ENCODE results near the gene FBXO38. TPM values are rescaled to one million over a fixed set of nuclear protein-coding genes. Genes with fewer than 3 reads are reported as not detected.
"Not testable (repeated sequence)": the region's sequence is repeated elsewhere in the genome, so short reads cannot be mapped to it uniquely, and the experiment has no call there.

FBXO38 gene
- polyA plus RNA-seq, 1 experiment: 40.9 TPM

DNA sequence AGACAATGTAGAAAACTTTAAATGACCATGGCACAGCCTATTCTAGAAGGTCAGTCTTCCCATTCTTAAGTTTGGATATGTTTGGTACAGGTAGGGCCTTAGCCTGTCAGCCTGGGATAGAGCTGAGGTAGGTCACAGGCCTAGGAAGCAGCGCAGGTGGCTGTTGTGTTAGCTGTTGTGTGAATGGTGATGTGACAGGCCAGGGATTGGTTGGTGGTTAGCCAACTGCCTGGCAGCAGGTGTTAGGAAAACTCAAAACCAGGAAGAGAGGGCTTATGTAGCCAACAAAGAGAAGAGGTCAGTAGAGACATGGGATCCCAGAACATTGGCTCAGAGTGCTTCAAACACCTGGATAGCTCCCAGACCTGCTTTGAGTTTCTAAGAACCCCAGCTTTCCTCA, 84.2 kb downstream of the FBXO38 start:
- ChIA-PET CTCF (interaction anchor here (3.7 kb wide), 1 partner anchor 263 kb away, joined by 32 read pairs; no protein-coding TSS in a partner anchor), POLR2A (no interaction called here)
- H3K4me3 ChIP-seq (ENCODE audit: low read depth, low read length): no peak overlapping the region
- no peaks in the 10 kb centered on the region for H3K9me3 ChIP-seq (ENCODE audit: control insufficient read depth, insufficient read depth, low read length)
- no peaks in the 10 kb centered on the region for H3K27me3 ChIP-seq (ENCODE audit: control insufficient read depth, insufficient read depth, low read length)
- no peak for DNase-seq (ENCODE audit: low read depth, low spot score)
- H3K27ac ChIP-seq (ENCODE audit: low read depth, low read length): no peak overlapping the region
- TF ChIP-seq, protein P1, sequence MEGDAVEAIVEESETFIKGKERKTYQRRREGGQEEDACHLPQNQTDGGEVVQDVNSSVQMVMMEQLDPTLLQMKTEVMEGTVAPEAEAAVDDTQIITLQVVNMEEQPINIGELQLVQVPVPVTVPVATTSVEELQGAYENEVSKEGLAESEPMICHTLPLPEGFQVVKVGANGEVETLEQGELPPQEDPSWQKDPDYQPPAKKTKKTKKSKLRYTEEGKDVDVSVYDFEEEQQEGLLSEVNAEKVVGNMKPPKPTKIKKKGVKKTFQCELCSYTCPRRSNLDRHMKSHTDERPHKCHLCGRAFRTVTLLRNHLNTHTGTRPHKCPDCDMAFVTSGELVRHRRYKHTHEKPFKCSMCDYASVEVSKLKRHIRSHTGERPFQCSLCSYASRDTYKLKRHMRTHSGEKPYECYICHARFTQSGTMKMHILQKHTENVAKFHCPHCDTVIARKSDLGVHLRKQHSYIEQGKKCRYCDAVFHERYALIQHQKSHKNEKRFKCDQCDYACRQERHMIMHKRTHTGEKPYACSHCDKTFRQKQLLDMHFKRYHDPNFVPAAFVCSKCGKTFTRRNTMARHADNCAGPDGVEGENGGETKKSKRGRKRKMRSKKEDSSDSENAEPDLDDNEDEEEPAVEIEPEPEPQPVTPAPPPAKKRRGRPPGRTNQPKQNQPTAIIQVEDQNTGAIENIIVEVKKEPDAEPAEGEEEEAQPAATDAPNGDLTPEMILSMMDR (IDR thresholded peaks at IDR 0.05; ENCODE audit: low read depth, low read length): no peak

DNA sequence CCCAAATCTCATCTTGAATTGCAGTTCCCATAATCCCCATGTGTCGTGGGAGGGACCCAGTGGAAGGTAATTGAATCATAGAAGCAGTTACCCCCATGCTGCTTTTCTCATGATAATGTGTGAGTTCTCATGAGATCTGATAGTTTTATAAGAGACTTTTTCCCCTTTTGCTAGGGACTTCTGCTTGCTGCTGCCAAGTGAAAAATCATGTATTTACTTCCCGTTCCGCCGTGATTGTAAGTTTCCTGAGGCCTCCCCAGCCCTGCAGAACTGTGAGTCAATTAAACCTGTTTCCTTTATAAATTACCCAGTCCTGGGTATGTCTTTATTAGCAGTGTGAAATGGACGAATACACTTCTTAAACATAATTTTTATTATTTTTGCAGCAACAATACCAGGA, 85.0 kb downstream of the FBXO38 start:
- H3K27me3 ChIP-seq (ENCODE audit: control insufficient read depth, insufficient read depth, low read length); POLR2A ChIA-PET; H3K4me3 ChIP-seq (ENCODE audit: low read depth, low read length); DNase-seq (ENCODE audit: low read depth, low spot score); H3K9me3 ChIP-seq (ENCODE audit: control insufficient read depth, insufficient read depth, low read length); H3K27ac ChIP-seq (ENCODE audit: low read depth, low read length): not testable (repeated sequence)
- CTCF ChIA-PET: interaction anchor here (0.6 to 3.7 kb wide), 6 partner anchors 14 to 646 kb away, joined by 3 to 32 read pairs (median 4); no protein-coding TSS in a partner anchor

DNA sequence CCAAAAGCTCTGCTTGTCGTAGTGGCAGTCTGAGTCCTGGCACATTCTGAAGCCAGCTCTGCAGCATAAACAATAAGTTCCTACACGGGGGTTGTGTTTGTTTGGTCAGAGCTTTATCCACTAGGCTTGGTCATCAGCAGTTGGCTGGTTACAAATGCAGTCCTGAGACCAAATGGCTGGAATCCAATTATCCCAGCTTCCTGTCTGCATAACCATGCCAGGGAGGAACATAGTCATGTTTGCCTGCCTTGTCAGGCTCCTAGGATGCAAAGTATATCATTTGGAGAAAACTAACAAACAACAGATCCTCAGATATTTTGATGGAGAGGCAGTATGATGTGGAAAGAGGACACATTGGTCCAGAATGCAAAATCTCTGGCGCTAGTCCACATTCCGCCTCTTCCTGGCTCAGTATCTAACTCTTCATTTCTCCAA, 85.8 kb downstream of the FBXO38 start:
- Histone ChIP-seq H3K9me3 (ENCODE audit: control insufficient read depth, insufficient read depth, low read length) (no peaks in the 10 kb centered on the region), H3K27ac (ENCODE audit: low read depth, low read length) (no peak overlapping the region), H3K27me3 (ENCODE audit: control insufficient read depth, insufficient read depth, low read length) (no peaks in the 10 kb centered on the region), H3K4me3 (ENCODE audit: low read depth, low read length) (no peak overlapping the region)
- peak; percentile 13 for DNase-seq (ENCODE audit: low read depth, low spot score)
- CTCF ChIA-PET: interaction anchor here (0.9 to 3.7 kb wide), 6 partner anchors 13 to 488 kb away, joined by 3 to 32 read pairs (median 5); no protein-coding TSS in a partner anchor
- POLR2A ChIA-PET: no interaction called here
- TF ChIP-seq, protein P1 (IDR thresholded peaks at IDR 0.05; ENCODE audit: low read depth, low read length): no peak

DNA sequence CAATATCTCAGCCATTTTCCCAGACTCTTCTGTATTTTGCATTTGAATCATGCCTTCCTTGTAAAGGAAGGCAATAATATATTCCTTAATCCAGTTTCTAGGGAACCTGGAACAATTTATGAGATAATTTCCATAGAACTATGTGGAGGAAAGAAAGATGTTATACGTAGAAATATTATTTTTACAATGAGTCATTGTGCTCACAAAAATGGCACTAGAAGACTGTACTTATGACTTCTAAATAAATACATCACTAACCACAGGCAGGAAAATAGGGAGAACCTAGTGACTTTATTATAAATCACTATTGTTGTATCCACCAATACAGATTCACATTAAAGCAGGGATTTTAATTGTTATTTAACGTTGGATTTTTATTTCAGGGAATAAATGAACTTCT, 87.6 kb downstream of the FBXO38 start:
- DNase-seq (ENCODE audit: low read depth, low spot score): no peak
- TF ChIP-seq, protein P1 (IDR thresholded peaks at IDR 0.05; ENCODE audit: low read depth, low read length): no peak
- ChIA-PET POLR2A (no interaction called here), CTCF (interaction anchor here (3.7 kb wide), 1 partner anchor 259 kb away, joined by 32 read pairs; no protein-coding TSS in a partner anchor)
- Histone ChIP-seq H3K27ac (ENCODE audit: low read depth, low read length) (no peak overlapping the region), H3K4me3 (ENCODE audit: low read depth, low read length) (no peak overlapping the region), H3K27me3 (ENCODE audit: control insufficient read depth, insufficient read depth, low read length) (peaks cover 2% of the 10 kb centered on the region), H3K9me3 (ENCODE audit: control insufficient read depth, insufficient read depth, low read length) (no peaks in the 10 kb centered on the region)

DNA sequence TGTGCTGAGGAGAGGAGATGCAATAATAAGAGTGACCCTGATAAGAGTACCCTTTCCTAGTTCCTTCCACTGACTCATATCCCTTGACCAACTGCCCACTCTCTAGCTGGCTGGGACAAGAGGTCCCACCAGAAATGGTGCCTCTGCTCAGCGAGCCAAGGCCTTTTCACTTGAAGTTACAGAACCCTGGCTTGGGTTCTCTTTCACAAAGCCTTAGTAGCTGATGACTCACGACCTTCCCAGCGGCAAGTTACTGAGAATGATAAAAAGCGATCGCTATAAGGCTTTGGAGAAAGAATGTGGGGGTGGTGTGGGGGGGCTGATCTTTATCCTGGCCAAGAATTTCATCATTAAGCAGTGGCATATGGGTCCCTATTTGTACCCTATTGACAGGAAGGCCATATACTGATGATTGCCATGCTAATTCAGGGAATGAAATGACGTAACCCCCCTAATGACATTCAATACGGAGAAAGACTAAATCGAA, 90.3 kb downstream of the FBXO38 start:
- H3K27me3 ChIP-seq (ENCODE audit: control insufficient read depth, insufficient read depth, low read length): peaks cover 8% of the 10 kb centered on the region
- no peak for DNase-seq (ENCODE audit: low read depth, low spot score)
- H3K9me3 ChIP-seq (ENCODE audit: control insufficient read depth, insufficient read depth, low read length): no peaks in the 10 kb centered on the region
- H3K4me3 ChIP-seq (ENCODE audit: low read depth, low read length): no peak overlapping the region
- ChIA-PET CTCF (interaction anchor here (0.7 to 0.9 kb wide), 2 partner anchors 9 to 30 kb away, joined by 3 to 4 read pairs; no protein-coding TSS in a partner anchor), POLR2A (no interaction called here)
- TF ChIP-seq, protein P1 (IDR thresholded peaks at IDR 0.05; ENCODE audit: low read depth, low read length): no peak
- H3K27ac ChIP-seq (ENCODE audit: low read depth, low read length): no peak overlapping the region

Measured in AG04450 (cell line).